ENCODE results near the gene RAB36. TPM values are rescaled to one million over a fixed set of nuclear protein-coding genes. Genes with fewer than 3 reads are reported as not detected.
A peak's percentile ranks its signal among the peaks of the same experiment; 100 is the strongest.

The RAB36 gene
- total and polyA plus RNA-seq, 7 donors: 0.05 to 0.56 (median 0.23) TPM; not detected in 1

DNA sequence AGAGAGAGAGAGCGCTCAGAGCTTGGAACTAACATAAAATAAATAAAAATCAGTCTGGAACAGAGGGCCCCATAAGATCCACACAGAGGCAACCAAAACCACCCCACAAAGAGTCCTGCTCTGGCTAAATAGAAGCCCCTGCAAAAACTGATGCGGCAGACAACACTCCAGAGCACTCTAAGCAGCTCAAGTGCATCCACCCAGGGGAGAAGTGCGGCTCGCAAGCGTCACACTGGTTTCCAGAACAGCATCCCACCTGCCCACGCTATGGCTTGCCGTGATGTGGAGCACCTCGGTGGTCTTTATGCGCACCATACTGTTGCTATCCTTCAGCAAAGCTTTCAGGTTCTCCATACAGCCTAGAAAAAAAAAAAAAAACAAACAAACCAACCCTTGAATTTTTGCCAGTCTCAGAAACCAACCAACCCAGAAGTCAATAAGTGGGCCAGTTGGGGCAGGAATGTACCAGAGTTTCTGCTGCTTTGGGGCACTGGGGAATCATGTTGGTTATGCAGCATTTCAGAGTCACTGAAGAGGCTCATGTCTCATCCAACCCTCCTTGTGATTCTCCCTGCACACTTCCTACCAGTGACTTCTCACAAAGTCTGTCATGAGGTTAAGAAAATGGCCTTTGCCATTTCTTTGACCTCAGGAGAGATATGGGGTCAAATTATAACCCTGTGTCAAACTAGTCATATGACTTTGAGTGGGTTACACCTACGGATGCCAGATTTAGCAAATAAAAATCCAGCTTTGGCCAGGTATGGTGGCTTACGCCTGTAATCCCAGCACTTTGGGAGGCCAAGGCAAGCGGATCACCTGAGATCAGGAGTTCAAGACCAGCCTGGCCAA lies 6.5 kb upstream of the RAB36 start:
- TF ChIP-seq, protein P1, sequence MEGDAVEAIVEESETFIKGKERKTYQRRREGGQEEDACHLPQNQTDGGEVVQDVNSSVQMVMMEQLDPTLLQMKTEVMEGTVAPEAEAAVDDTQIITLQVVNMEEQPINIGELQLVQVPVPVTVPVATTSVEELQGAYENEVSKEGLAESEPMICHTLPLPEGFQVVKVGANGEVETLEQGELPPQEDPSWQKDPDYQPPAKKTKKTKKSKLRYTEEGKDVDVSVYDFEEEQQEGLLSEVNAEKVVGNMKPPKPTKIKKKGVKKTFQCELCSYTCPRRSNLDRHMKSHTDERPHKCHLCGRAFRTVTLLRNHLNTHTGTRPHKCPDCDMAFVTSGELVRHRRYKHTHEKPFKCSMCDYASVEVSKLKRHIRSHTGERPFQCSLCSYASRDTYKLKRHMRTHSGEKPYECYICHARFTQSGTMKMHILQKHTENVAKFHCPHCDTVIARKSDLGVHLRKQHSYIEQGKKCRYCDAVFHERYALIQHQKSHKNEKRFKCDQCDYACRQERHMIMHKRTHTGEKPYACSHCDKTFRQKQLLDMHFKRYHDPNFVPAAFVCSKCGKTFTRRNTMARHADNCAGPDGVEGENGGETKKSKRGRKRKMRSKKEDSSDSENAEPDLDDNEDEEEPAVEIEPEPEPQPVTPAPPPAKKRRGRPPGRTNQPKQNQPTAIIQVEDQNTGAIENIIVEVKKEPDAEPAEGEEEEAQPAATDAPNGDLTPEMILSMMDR (IDR thresholded peaks at IDR 0.05): no peak
- 92 to 98% (median 95%) methylated on average over 12 of the region's 12 CpGs for WGBS, 3 donors
- H3K27ac ChIP-seq: no peak overlapping the region
- ATAC-seq (no peak), DNase-seq (no peak)
- no peaks in the 10 kb centered on the region for H3K9me3 ChIP-seq
- H3K27me3 ChIP-seq (ENCODE audit: insufficient read depth in 3 of 3, low read length in 2 of 3): peaks cover 0 to 10% (median 0%) of the 10 kb centered on the region in 3 donors
- intact Hi-C loops (cut with DNase I): no loop called here
- peaks cover 5% of the 10 kb centered on the region for H3K4me1 ChIP-seq
- no peak overlapping the region for H3K4me3 ChIP-seq
- H3K36me3 ChIP-seq (ENCODE audit: insufficient read depth in 1 of 2, low read depth in 1 of 2): no peaks in the 10 kb centered on the region

DNA sequence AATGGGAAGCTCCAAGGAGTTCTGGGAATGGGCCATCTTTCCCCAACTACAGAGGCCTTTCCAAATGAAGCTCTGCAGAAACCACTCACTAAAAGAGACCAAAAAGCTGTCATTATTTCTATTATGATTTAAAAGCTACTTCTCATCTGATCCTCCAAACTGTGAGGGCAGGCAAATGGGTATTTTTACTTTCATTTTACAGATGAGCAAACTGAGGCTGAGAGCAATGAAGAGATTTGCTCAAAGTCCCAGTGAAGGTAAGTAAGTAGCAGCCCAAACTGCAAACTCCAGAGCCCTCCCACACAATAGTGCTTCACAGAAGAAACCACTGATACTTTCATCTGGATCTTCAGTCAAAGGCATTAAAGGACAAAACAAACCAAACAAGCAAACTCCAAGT lies 4.9 kb upstream of the RAB36 start:
- Histone ChIP-seq H3K27ac (no peak overlapping the region), H3K4me1 (peaks cover 9% of the 10 kb centered on the region), H3K4me3 (no peak overlapping the region), H3K27me3 (ENCODE audit: insufficient read depth in 3 of 3, low read length in 2 of 3) (peaks cover 0 to 21% (median 0%) of the 10 kb centered on the region in 3 donors), H3K9me3 (no peaks in the 10 kb centered on the region), H3K36me3 (ENCODE audit: insufficient read depth in 1 of 2, low read depth in 1 of 2) (no peaks in the 10 kb centered on the region)
- intact Hi-C loops (cut with DNase I): no loop called here
- TF ChIP-seq, protein P1 (IDR thresholded peaks at IDR 0.05): no peak
- DNase-seq (no peak), ATAC-seq (no peak)

DNA sequence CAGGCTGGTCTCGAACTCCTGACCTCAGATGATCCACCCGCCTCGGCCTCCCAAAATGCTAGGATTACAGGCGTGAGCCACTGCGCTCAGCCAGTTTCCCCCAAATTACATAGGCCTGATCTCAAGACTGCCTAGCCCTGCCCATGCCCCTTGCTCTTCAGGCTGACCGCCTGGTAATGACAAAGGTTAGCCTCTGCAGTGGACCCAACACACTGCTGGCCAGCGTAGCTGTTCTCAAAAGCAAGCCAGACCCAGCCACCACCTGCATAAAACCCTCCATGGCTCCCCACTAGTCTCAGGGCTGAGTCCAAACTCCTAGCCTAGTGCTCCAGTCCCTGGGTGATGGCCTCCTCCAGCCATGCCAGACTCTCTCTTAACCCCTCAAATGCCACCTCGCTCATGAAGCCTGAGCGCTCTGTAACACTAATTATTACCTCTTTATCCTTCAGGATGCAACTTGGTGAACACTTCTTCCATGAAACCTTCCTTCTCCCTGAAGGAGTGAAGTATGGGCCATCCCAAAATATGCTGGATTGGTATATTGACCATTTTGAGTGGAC lies 2.7 kb upstream of the RAB36 start:
- Histone ChIP-seq H3K27me3 (ENCODE audit: insufficient read depth in 3 of 3, low read length in 2 of 3) (peaks cover 0 to 33% (median 0%) of the 10 kb centered on the region in 3 donors), H3K4me1 (peaks cover 9% of the 10 kb centered on the region), H3K4me3 (peak overlapping the region; percentile 28), H3K36me3 (ENCODE audit: insufficient read depth in 1 of 2, low read depth in 1 of 2) (no peaks in the 10 kb centered on the region), H3K27ac (no peak overlapping the region), H3K9me3 (no peaks in the 10 kb centered on the region)
- WGBS, 3 donors: 80 to 92% (median 85%) methylated on average over 6 to 9 of the region's 9 CpGs
- no peak for ATAC-seq
- no peak for DNase-seq
- intact Hi-C loops (cut with DNase I): no loop called here
- TF ChIP-seq, protein P1 (IDR thresholded peaks at IDR 0.05): no peak

DNA sequence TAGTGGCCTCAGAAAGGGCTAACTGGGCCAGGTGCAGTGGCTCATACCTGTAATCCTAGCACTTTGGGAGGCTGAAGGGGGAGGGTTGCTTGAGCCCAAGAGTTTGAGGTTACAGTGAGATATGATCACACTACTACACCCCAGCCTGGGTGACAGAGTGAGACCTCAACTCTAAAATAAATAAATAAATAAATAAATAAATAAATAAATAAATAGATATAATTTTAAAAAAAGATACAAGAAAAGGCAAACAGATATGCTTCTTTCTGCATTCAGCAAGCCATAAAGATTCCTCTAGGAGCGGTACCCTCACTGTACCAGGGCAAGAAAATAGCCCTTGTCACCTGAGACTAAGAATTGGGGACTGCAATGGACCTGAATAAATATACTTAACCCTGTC lies 2.2 kb upstream of the RAB36 start:
- Histone ChIP-seq H3K4me1 (peaks cover 9% of the 10 kb centered on the region), H3K27me3 (ENCODE audit: insufficient read depth in 3 of 3, low read length in 2 of 3) (peaks cover 0 to 33% (median 0%) of the 10 kb centered on the region in 3 donors), H3K4me3 (no peak overlapping the region), H3K36me3 (ENCODE audit: insufficient read depth in 1 of 2, low read depth in 1 of 2) (no peaks in the 10 kb centered on the region), H3K9me3 (no peaks in the 10 kb centered on the region), H3K27ac (no peak overlapping the region)
- DNase-seq (no peak), ATAC-seq (no peak)
- TF ChIP-seq, protein P1 (IDR thresholded peaks at IDR 0.05): no peak
- intact Hi-C loops (cut with DNase I): no loop called here
- WGBS, 3 donors: 100% methylated on average over 1 of the region's 1 CpG

All from psoas muscle (tissue), 8 donors.